Stimulated activated CD8-positive, alpha-beta memory T cell treated with anti-CD3 and anti-CD28 coated beads, Interleukin-12 subunit alpha, Interleukin-12 subunit beta, amount 100 ng/mL, for 1 hour (primary cell): ENCODE measurements around the gene TRIP10.
"Not testable (repeated sequence)": the region's sequence is repeated elsewhere in the genome, so short reads cannot be mapped to it uniquely, and the experiment has no call there.

Experiments
- DNase-seq: peaks from one replicate; pipeline ENCODE4 v3.0.0-alpha.2; 2020; ENCODE audit warnings: low read depth

Gene TRIP10

GRCh38 chr19:6739390-6739882, at the start of gene TRIP10:
Gene TRIP10 (plus strand): TSS chr19:6739680. CDS start chr19:6739762, 82 bp downstream.
- peak; percentile 66 for DNase-seq

GRCh38 chr19:6690160-6690885, 49.2 kb upstream of the TRIP10 start:
- no peak for DNase-seq

- no peak for DNase-seq
These were observed 48.1 kb upstream of the TRIP10 start for GRCh38 chr19:6691342-6691741.

- no peak for DNase-seq
These were observed 47.5 kb upstream of the TRIP10 start for GRCh38 chr19:6692027-6692426.

- no peak for DNase-seq
These were observed 46.4 kb upstream of the TRIP10 start for GRCh38 chr19:6693056-6693471.

GRCh38 chr19:6693681-6694080, 45.8 kb upstream of the TRIP10 start:
- no peak for DNase-seq

- DNase-seq: no peak
These were observed 45.2 kb upstream of the TRIP10 start for GRCh38 chr19:6694147-6694815.

GRCh38 chr19:6696239-6696820, 43.1 kb upstream of the TRIP10 start:
- DNase-seq: no peak

GRCh38 chr19:6697291-6697690, 42.2 kb upstream of the TRIP10 start:
- no peak for DNase-seq

GRCh38 chr19:6699935-6700334, 39.5 kb upstream of the TRIP10 start:
- DNase-seq: no peak

- no peak for DNase-seq
These were observed 38.7 kb upstream of the TRIP10 start for GRCh38 chr19:6700586-6701316.

- DNase-seq: no peak
These were observed 33.4 kb upstream of the TRIP10 start for GRCh38 chr19:6705931-6706632.

GRCh38 chr19:6706633-6706958, 32.9 kb upstream of the TRIP10 start:
- no peak for DNase-seq

GRCh38 chr19:6707011-6707657, 32.3 kb upstream of the TRIP10 start:
- DNase-seq: no peak

GRCh38 chr19:6707658-6708018, 31.8 kb upstream of the TRIP10 start:
- no peak for DNase-seq

GRCh38 chr19:6708346-6708745, 31.1 kb upstream of the TRIP10 start:
- DNase-seq: no peak

- not testable (repeated sequence) for DNase-seq
These were observed 30.6 kb upstream of the TRIP10 start for GRCh38 chr19:6708913-6709312.

- DNase-seq: no peak
These were observed 29.9 kb upstream of the TRIP10 start for GRCh38 chr19:6709549-6709948.

- no peak for DNase-seq
These were observed 29.0 kb upstream of the TRIP10 start for GRCh38 chr19:6710273-6711077.

- DNase-seq: no peak
These were observed 28.5 kb upstream of the TRIP10 start for GRCh38 chr19:6711078-6711361.

- no peak for DNase-seq
These were observed 27.9 kb upstream of the TRIP10 start for GRCh38 chr19:6711605-6712004.
